ENCODE measurements around the gene ERP29. TPM values are rescaled to one million over a fixed set of nuclear protein-coding genes. Genes with fewer than 3 reads are reported as not detected.
"Not testable (repeated sequence)": the region's sequence is repeated elsewhere in the genome, so short reads cannot be mapped to it uniquely, and the experiment has no call there.

ERP29 gene
- total RNA-seq, 1 experiment from 2014 or later = 97.2 TPM

DNA sequence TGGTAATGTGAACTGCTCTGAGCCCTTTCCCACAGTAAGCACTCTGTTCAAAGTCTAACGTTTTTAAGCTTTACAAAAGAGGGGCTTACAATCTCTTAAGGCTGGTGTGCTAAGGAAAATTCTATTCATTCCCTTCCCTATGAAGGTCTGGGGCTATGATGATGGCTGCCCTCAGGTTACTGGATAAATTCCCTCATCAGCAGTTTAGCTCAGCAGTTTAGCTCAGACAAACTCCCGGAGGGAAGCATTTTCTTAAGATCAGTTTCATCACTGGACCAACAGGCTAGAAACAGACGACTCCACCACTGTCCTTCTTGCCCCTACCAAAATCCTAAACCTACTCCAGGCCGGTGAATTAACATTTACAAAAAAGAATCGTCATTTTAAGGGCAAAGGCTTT, 19.1 kb downstream of the ERP29 start:
- Histone ChIP-seq H3K9ac (ENCODE audit: low read length) (no peak overlapping the region), H3K9me2 (replicated peaks; ENCODE audit: low read length) (no peaks in the 10 kb centered on the region), H3K27me3 (ENCODE audit: low read length) (no peaks in the 10 kb centered on the region), H3K27ac (ENCODE audit: low read length) (no peak overlapping the region), H3K36me3 (ENCODE audit: low read depth, low read length) (peaks cover 77% of the 10 kb centered on the region), H3K79me2 (ENCODE audit: low read length) (no peaks in the 10 kb centered on the region), H3K4me3 (ENCODE audit: low read length) (no peak overlapping the region), H4K20me1 (ENCODE audit: low read length) (0 out of 2 replicates have a peak, but pooled peaks cover 3% of the 10 kb centered on the region), H2AFZ (ENCODE audit: low read length) (no peak overlapping the region), H3K4me1 (ENCODE audit: insufficient read depth, low read length) (no peaks in the 10 kb centered on the region), H3F3A (ENCODE audit: low read length, unreplicated experiment) (peaks cover 5% of the 10 kb centered on the region), H3K9me3 (ENCODE audit: low read length) (no peaks in the 10 kb centered on the region), H3K4me2 (ENCODE audit: low read length) (no peak overlapping the region)
- intact Hi-C loops (cut with micrococcal nuclease) = no loop called here
- no TSS peak for BruUV-seq (replicated peaks)
- CTCF ChIA-PET = no interaction called here
- DNase-seq = no peak
- ATAC-seq = no peak
- POLR2A ChIA-PET (ENCODE audit: unreplicated experiment) = no interaction called here
- TF ChIP-seq, protein P1, sequence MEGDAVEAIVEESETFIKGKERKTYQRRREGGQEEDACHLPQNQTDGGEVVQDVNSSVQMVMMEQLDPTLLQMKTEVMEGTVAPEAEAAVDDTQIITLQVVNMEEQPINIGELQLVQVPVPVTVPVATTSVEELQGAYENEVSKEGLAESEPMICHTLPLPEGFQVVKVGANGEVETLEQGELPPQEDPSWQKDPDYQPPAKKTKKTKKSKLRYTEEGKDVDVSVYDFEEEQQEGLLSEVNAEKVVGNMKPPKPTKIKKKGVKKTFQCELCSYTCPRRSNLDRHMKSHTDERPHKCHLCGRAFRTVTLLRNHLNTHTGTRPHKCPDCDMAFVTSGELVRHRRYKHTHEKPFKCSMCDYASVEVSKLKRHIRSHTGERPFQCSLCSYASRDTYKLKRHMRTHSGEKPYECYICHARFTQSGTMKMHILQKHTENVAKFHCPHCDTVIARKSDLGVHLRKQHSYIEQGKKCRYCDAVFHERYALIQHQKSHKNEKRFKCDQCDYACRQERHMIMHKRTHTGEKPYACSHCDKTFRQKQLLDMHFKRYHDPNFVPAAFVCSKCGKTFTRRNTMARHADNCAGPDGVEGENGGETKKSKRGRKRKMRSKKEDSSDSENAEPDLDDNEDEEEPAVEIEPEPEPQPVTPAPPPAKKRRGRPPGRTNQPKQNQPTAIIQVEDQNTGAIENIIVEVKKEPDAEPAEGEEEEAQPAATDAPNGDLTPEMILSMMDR (conservative IDR thresholded peaks at IDR 0.05; ENCODE audit: low read depth, low read length) = no peak
- no peak for TF ChIP-seq EZH2 (IDR thresholded peaks at IDR 0.05; ENCODE audit: low read length, unreplicated experiment)
- no peak for TF ChIP-seq EZH2phosphoT487 (IDR thresholded peaks at IDR 0.05; ENCODE audit: borderline replicate concordance, low read length)

DNA sequence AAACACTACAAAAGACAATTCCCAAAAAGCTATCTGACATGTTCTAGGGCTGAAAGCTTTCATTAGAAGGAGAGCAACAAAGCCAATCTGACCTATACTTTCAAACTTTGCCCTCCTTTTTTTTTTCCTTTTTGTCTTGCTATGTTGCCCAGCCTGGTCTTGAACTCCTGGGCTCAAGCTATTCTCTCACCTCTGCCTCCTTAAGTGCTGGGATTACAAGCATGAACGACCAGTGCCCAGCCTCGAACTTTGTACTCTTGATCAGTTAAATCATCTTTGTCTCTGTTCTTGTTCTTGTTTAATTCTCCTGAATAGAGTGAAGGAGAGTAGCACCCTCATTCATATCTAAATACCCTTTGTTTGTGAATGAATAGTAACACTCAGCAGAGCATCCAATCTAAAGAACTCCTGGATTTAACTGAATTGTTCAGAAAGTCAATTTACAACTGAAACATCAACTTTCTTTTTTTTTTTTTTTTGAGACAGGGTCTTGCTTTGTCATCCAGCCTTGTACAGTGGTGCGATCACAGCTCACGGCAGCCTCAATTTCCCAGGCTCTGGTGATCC, 22.1 kb downstream of the ERP29 start:
- no peak for DNase-seq
- ATAC-seq = no peak
- Histone ChIP-seq H3K9ac (ENCODE audit: low read length) (no peak overlapping the region), H4K20me1 (ENCODE audit: low read length) (no peaks in the 10 kb centered on the region), H3K4me2 (ENCODE audit: low read length) (no peak overlapping the region), H3K79me2 (ENCODE audit: low read length) (no peaks in the 10 kb centered on the region), H3K9me3 (ENCODE audit: low read length) (no peaks in the 10 kb centered on the region), H3K27ac (ENCODE audit: low read length) (no peak overlapping the region), H2AFZ (ENCODE audit: low read length) (no peak overlapping the region), H3K27me3 (ENCODE audit: low read length) (no peaks in the 10 kb centered on the region), H3K4me1 (ENCODE audit: insufficient read depth, low read length) (no peaks in the 10 kb centered on the region), H3K36me3 (ENCODE audit: low read depth, low read length) (peaks cover 78% of the 10 kb centered on the region), H3F3A (ENCODE audit: low read length, unreplicated experiment) (no peaks in the 10 kb centered on the region), H3K4me3 (ENCODE audit: low read length) (no peak overlapping the region), H3K9me2 (replicated peaks; ENCODE audit: low read length) (no peaks in the 10 kb centered on the region)
- intact Hi-C loops (cut with micrococcal nuclease) = no loop called here
- POLR2A ChIA-PET (ENCODE audit: unreplicated experiment) = no interaction called here
- BruUV-seq (replicated peaks) = no TSS peak
- TF ChIP-seq, protein P1 (conservative IDR thresholded peaks at IDR 0.05; ENCODE audit: low read depth, low read length) = no peak
- TF ChIP-seq EZH2phosphoT487 (IDR thresholded peaks at IDR 0.05; ENCODE audit: borderline replicate concordance, low read length) (no peak), EZH2 (IDR thresholded peaks at IDR 0.05; ENCODE audit: low read length, unreplicated experiment) (no peak)
- CTCF ChIA-PET = interaction anchor here (0.7 kb wide), 1 partner anchor 1331 kb away, joined by 3 read pairs; no protein-coding TSS in a partner anchor

DNA sequence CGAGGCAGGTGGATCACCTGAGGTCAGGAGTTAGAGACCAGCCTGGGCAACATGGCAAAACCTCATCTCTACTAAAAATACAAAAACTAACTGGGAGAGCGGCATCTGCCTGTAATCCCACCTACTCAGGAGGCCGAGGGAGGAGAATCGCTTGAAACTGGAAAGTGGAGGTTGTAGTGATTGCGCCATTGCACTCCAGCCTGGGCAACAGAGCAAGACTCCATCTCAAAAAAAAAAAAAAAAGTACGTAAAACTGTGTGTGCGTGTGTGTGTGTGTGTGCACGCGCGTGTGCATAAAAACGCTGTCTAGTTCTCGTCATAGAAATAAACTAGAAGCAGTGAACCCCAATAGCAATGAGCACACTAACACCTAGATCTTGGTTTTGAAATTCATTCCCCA, 23.4 kb downstream of the ERP29 start:
- POLR2A ChIA-PET (ENCODE audit: unreplicated experiment); intact Hi-C loops (cut with micrococcal nuclease); CTCF ChIA-PET; H3K9ac ChIP-seq (ENCODE audit: low read length); H3K4me2 ChIP-seq (ENCODE audit: low read length); H2AFZ ChIP-seq (ENCODE audit: low read length); BruUV-seq (replicated peaks); H3K9me3 ChIP-seq (ENCODE audit: low read length); H3F3A ChIP-seq (ENCODE audit: low read length, unreplicated experiment); H3K9me2 ChIP-seq (replicated peaks; ENCODE audit: low read length); H3K27ac ChIP-seq (ENCODE audit: low read length); H3K27me3 ChIP-seq (ENCODE audit: low read length); H3K4me1 ChIP-seq (ENCODE audit: insufficient read depth, low read length); H3K79me2 ChIP-seq (ENCODE audit: low read length); H4K20me1 ChIP-seq (ENCODE audit: low read length); H3K4me3 ChIP-seq (ENCODE audit: low read length); ATAC-seq; DNase-seq: not testable (repeated sequence)
- H3K36me3 ChIP-seq (ENCODE audit: low read depth, low read length) = peaks cover 76% of the 10 kb centered on the region

All from PC-3 (cell line).